Loucy (cell line): ENCODE data around the gene REL.

ENCODE experiments used
- H2AFZ ChIP-seq: fragments of 200-600 bp; sonication (generic); 2 replicates; pipeline ENCODE4 v1.6.0; 2016; ENCODE audit warnings: antibody characterized with exemption, mild to moderate bottlenecking, low read length, moderate library complexity
- H3F3A ChIP-seq: fragments of 200-600 bp; 2 replicates; pipeline ENCODE4 v1.6.0; 2016; ENCODE audit warnings: antibody characterized with exemption, low read depth, mild to moderate bottlenecking
- H3K27me3 ChIP-seq: fragments of 200-600 bp; sonication (generic); 2 replicates; pipeline ENCODE4 v1.6.1; 2014; ENCODE audit warnings: low read length, mild to moderate bottlenecking; ENCODE audit not compliant: insufficient read depth, poor library complexity, severe bottlenecking
- H3K36me3 ChIP-seq: fragments of 200-600 bp; sonication (generic); 2 replicates; pipeline ENCODE4 v1.6.1; 2016; ENCODE audit warnings: low read length; ENCODE audit not compliant: insufficient read depth
- H3K4me1 ChIP-seq: fragments of 200-600 bp; sonication (generic); 2 replicates; pipeline ENCODE4 v1.5.1; 2014; ENCODE audit warnings: low read length, mild to moderate bottlenecking; ENCODE audit not compliant: insufficient read depth, poor library complexity, severe bottlenecking
- H3K4me2 ChIP-seq: fragments of 200-600 bp; sonication (generic); 2 replicates; pipeline ENCODE4 v1.6.0; 2014; ENCODE audit warnings: antibody characterized with exemption, low read length, low read depth, mild to moderate bottlenecking; ENCODE audit not compliant: poor library complexity, severe bottlenecking
- H3K4me3 ChIP-seq: fragments of 200-600 bp; sonication (generic); 2 replicates; pipeline ENCODE4 v1.5.1; 2014; ENCODE audit warnings: low read length, mild to moderate bottlenecking, mixed read lengths; ENCODE audit not compliant: poor library complexity, severe bottlenecking
- H3K79me2 ChIP-seq: fragments of 200-600 bp; sonication (generic); 2 replicates; pipeline ENCODE4 v1.6.1; 2014; ENCODE audit warnings: low read length; ENCODE audit not compliant: insufficient read depth
- H3K9ac ChIP-seq: fragments of 200-600 bp; sonication (generic); 2 replicates; pipeline ENCODE4 v1.6.0; 2014; ENCODE audit warnings: mild to moderate bottlenecking, low read depth, low read length, moderate library complexity; ENCODE audit not compliant: poor library complexity, severe bottlenecking
- H3K9me2 ChIP-seq: fragments of 200-600 bp; sonication (generic); replicated peaks from 2 replicates; pipeline ENCODE4 v1.6.1; 2016; ENCODE audit warnings: low read depth, low read length, mixed read lengths
- H3K9me3 ChIP-seq: fragments of 200-600 bp; sonication (generic); 2 replicates; pipeline ENCODE4 v1.6.1; 2014; ENCODE audit warnings: mild to moderate bottlenecking, antibody characterized with exemption, low read length, low read depth; ENCODE audit not compliant: insufficient read depth
- H4K20me1 ChIP-seq: fragments of 200-600 bp; sonication (generic); 2 replicates; pipeline ENCODE4 v1.6.0; 2014; ENCODE audit warnings: antibody characterized with exemption, low read length, mild to moderate bottlenecking; ENCODE audit not compliant: insufficient read depth, poor library complexity, severe bottlenecking
- CTCF ChIP-seq: fragments of 200-600 bp; sonication (generic); conservative IDR thresholded peaks from 2 replicates; pipeline ENCODE4 v1.5.1; 2014; ENCODE audit warnings: mild to moderate bottlenecking, antibody characterized with exemption, low read length
- EZH2phosphoT487 ChIP-seq: fragments of 200-600 bp; IDR thresholded peaks from 2 replicates; pipeline ENCODE4 v1.6.1; 2018; ENCODE audit warnings: antibody characterized with exemption, mild to moderate bottlenecking, moderate library complexity, borderline replicate concordance

REL gene

GRCh38 chr2:60890393-60890707 lies 9.0 kb downstream of the REL start:
- H4K20me1 ChIP-seq: peaks cover 47% of the 10 kb centered on the region
- TF ChIP-seq EZH2phosphoT487 (no peak), CTCF (no peak)
- H3K9me3 ChIP-seq: no peaks in the 10 kb centered on the region
- H3K4me1 ChIP-seq: peaks cover 55% of the 10 kb centered on the region
- H3K27me3 ChIP-seq: no peaks in the 10 kb centered on the region
- H3K4me3 ChIP-seq: peak overlapping the region; percentile 41
- 0 out of 2 replicates have a peak, but pooled peaks cover 4% of the 10 kb centered on the region for H3F3A ChIP-seq
- no peak overlapping the region for H2AFZ ChIP-seq
- H3K4me2 ChIP-seq: peak overlapping the region; percentile 30
- no peak overlapping the region for H3K9ac ChIP-seq
- H3K9me2 ChIP-seq: no peaks in the 10 kb centered on the region
- H3K79me2 ChIP-seq: peaks cover 91% of the 10 kb centered on the region
- H3K36me3 ChIP-seq: peaks cover 34% of the 10 kb centered on the region

- Histone ChIP-seq H3F3A (0 out of 2 replicates have a peak, but pooled peaks cover 4% of the 10 kb centered on the region), H3K9me2 (no peaks in the 10 kb centered on the region), H3K9ac (no peak overlapping the region), H2AFZ (no peak overlapping the region), H3K36me3 (peaks cover 42% of the 10 kb centered on the region), H3K27me3 (no peaks in the 10 kb centered on the region), H3K4me1 (peaks cover 48% of the 10 kb centered on the region), H3K4me2 (peak overlapping the region; percentile 30), H3K4me3 (peak overlapping the region; percentile 41), H3K79me2 (peaks cover 90% of the 10 kb centered on the region), H4K20me1 (peaks cover 39% of the 10 kb centered on the region), H3K9me3 (no peaks in the 10 kb centered on the region)
- no peak for TF ChIP-seq EZH2phosphoT487
- TF ChIP-seq CTCF: no peak
These were observed 9.8 kb downstream of the REL start for GRCh38 chr2:60891180-60891579.

DNA sequence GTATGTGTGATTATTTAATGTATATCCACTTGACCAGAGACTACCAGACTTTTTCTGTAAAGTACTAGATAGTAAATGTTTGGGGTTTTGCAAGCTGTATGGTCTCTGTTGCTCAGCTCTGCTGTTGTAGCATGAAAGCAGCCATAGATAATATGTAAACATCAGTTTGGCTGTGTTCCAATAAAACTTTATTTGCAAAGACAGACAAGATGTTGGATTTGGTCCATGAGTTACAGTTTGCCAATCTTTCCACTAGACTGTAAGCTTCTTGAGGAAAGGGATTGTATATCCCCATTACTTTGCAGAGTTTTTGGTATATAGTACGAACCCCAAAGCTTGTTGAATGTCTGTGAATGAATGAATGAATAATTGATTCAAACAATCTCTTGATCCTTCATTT lies 17.2 kb downstream of the REL start:
- H3K4me2 ChIP-seq: no peak overlapping the region
- H3K36me3 ChIP-seq: peaks cover 92% of the 10 kb centered on the region
- H3K4me3 ChIP-seq: no peak overlapping the region
- peaks cover 4% of the 10 kb centered on the region for H3K4me1 ChIP-seq
- H3K9me2 ChIP-seq: no peaks in the 10 kb centered on the region
- H3K9me3 ChIP-seq: no peaks in the 10 kb centered on the region
- H3K9ac ChIP-seq: no peak overlapping the region
- peaks cover 31% of the 10 kb centered on the region for H4K20me1 ChIP-seq
- TF ChIP-seq EZH2phosphoT487 (no peak), CTCF (no peak)
- peaks cover 47% of the 10 kb centered on the region; the same call in 1 of the 2 replicates for H3K79me2 ChIP-seq
- H2AFZ ChIP-seq: no peak overlapping the region
- no peaks in the 10 kb centered on the region for H3F3A ChIP-seq
- no peaks in the 10 kb centered on the region for H3K27me3 ChIP-seq
